Neuronal stem cell (in vitro differentiated cells): ENCODE results near the gene TMEM255B.

Experiments used
- DNase-seq: peaks from one replicate; pipeline ENCODE4 v3.0.0-alpha.2; 2013; ENCODE audit warnings: low spot score
- H2AFZ ChIP-seq: one replicate; pipeline ENCODE4 v1.6.1; 2013; ENCODE audit warnings: mild to moderate bottlenecking, low read length, inconsistent platforms
- H2AK5ac ChIP-seq: 2 replicates; pipeline ENCODE4 v1.6.1; 2013; ENCODE audit warnings: low read depth, mild to moderate bottlenecking, inconsistent platforms, low read length, moderate library complexity, mixed read lengths
- H2BK120ac ChIP-seq: 2 replicates; pipeline ENCODE4 v1.6.1; 2013; ENCODE audit warnings: low read depth, mild to moderate bottlenecking, inconsistent platforms, low read length, moderate library complexity, mixed read lengths
- H2BK12ac ChIP-seq: one replicate; pipeline ENCODE4 v1.6.1; 2013; ENCODE audit warnings: low read length, inconsistent platforms
- H2BK15ac ChIP-seq: 2 replicates; pipeline ENCODE4 v1.6.1; 2013; ENCODE audit warnings: mild to moderate bottlenecking, low read length, inconsistent platforms, mixed read lengths
- H2BK5ac ChIP-seq: one replicate; pipeline ENCODE4 v1.6.1; 2013; ENCODE audit warnings: inconsistent platforms, mild to moderate bottlenecking, low read length, moderate library complexity
- H3K14ac ChIP-seq: one replicate; pipeline ENCODE4 v1.6.1; 2013; ENCODE audit warnings: low read length, inconsistent platforms
- H3K18ac ChIP-seq: 2 replicates; pipeline ENCODE4 v1.6.1; 2013; ENCODE audit warnings: low read length, inconsistent platforms
- H3K23ac ChIP-seq: 2 replicates; pipeline ENCODE4 v1.6.1; 2013; ENCODE audit warnings: low read depth, mild to moderate bottlenecking, mixed read lengths, low read length, inconsistent platforms; ENCODE audit not compliant: poor library complexity
- H3K27ac ChIP-seq: replicated peaks from 3 replicates; pipeline ENCODE4 v1.5.1; 2013; ENCODE audit warnings: low read length, inconsistent platforms
- H3K27me3 ChIP-seq, 3 experiments: 2 replicates each; pipeline ENCODE4 v1.6.1; 2013; ENCODE audit warnings: low read length in 3 of 3, mild to moderate bottlenecking in 2 of 3, inconsistent platforms in 1 of 3, low read depth in 1 of 3, mixed read lengths in 1 of 3, moderate library complexity in 1 of 3; ENCODE audit not compliant: control insufficient read depth in 3 of 3, insufficient read depth in 3 of 3
- H3K36me3 ChIP-seq, 2 donors: replicated peaks in 1 of 2; 2 replicates each; pipeline ENCODE4 v1.6.1; 2013; ENCODE audit warnings: low read length in 2 of 2; ENCODE audit not compliant: control insufficient read depth in 2 of 2, insufficient read depth in 2 of 2
- H3K4ac ChIP-seq: 2 replicates; pipeline ENCODE4 v1.6.1; 2013; ENCODE audit warnings: inconsistent platforms, mild to moderate bottlenecking, low read length, moderate library complexity
- H3K4me1 ChIP-seq, 2 donors: 1 replicate in 1 of 2; 2 replicates in 1 of 2; pipeline ENCODE4 v1.6.1; 2013; ENCODE audit warnings: low read length in 2 of 2, low read depth in 1 of 2; ENCODE audit not compliant: control insufficient read depth in 2 of 2, insufficient read depth in 1 of 2
- H3K4me2 ChIP-seq: one replicate; pipeline ENCODE4 v1.6.1; 2013; ENCODE audit warnings: mild to moderate bottlenecking, low read length, inconsistent platforms; ENCODE audit not compliant: insufficient read depth, poor library complexity, severe bottlenecking
- H3K4me3 ChIP-seq, 2 donors: 2 replicates each; pipeline ENCODE4 v1.5.1; 2013; ENCODE audit warnings: low read length in 2 of 2, mild to moderate bottlenecking in 2 of 2, inconsistent platforms in 1 of 2, moderate library complexity in 1 of 2
- H3K79me1 ChIP-seq: one replicate; pipeline ENCODE4 v1.6.1; 2013; ENCODE audit warnings: low read depth, mild to moderate bottlenecking, inconsistent platforms, low read length, moderate library complexity
- H3K9ac ChIP-seq: one replicate; pipeline ENCODE4 v1.6.1; 2013; ENCODE audit warnings: mild to moderate bottlenecking, low read depth, low read length, inconsistent platforms; ENCODE audit not compliant: poor library complexity
- H3K9me3 ChIP-seq, 2 donors: replicated peaks in 1 of 2; 2 replicates each; pipeline versions ENCODE3 to v1.6.1; 2013; ENCODE audit warnings: low read length in 2 of 2, mild to moderate bottlenecking in 2 of 2, inconsistent platforms in 1 of 2, low read depth in 1 of 2, mixed read lengths in 1 of 2, moderate library complexity in 1 of 2; ENCODE audit not compliant: control insufficient read depth in 2 of 2, insufficient read depth in 1 of 2
- H4K8ac ChIP-seq: one replicate; pipeline ENCODE4 v1.6.1; 2013; ENCODE audit warnings: low read depth, mild to moderate bottlenecking, inconsistent platforms, low read length, moderate library complexity
- H4K91ac ChIP-seq: one replicate; pipeline ENCODE4 v1.6.1; 2013; ENCODE audit warnings: low read length, low read depth, mild to moderate bottlenecking, inconsistent platforms; ENCODE audit not compliant: poor library complexity
- WGBS, 2 donors: extraction: QIAGEN DNeasy Blood & Tissue Kit; methylation state at CpG; one replicate each; pipeline ENCODE4 v1.1.7; 2013; ENCODE audit warnings: missing lambda C conversion rate in 2 of 2, mixed read lengths in 1 of 2; ENCODE audit not compliant: insufficient read length in 2 of 2, insufficient replicate concordance in 1 of 2; ENCODE audit errors: extremely low coverage in 2 of 2; 5-methylcytosine and 5-hydroxymethylcytosine counted together

Gene TMEM255B

GRCh38 chr13:113819731-113820715 is 61.0 kb downstream of the TMEM255B start:
- H4K8ac ChIP-seq, result peak overlapping the region; percentile 48
- no peak for DNase-seq
- no peak overlapping the region for H2BK120ac ChIP-seq
- no peak overlapping the region for H2BK12ac ChIP-seq
- peak overlapping the region; percentile 32 for H2AK5ac ChIP-seq
- peaks cover 0 to 2% of the 10 kb centered on the region in 2 donors for H3K9me3 ChIP-seq
- peak overlapping the region; percentile 71 for H3K18ac ChIP-seq
- H3K23ac ChIP-seq, result peak overlapping the region; percentile 68
- peaks cover 0 to 4% of the 10 kb centered on the region in 2 donors for H3K36me3 ChIP-seq
- H3K9ac ChIP-seq, result no peak overlapping the region
- H3K14ac ChIP-seq, result no peak overlapping the region
- no peak overlapping the region for H2AFZ ChIP-seq
- WGBS, 2 donors, result no CpG with 5 or more reads among the region's 52 CpGs
- no peak overlapping the region for H2BK15ac ChIP-seq
- peaks cover 6% of the 10 kb centered on the region for H3K79me1 ChIP-seq
- H4K91ac ChIP-seq, result no peak overlapping the region
- H2BK5ac ChIP-seq, result peak overlapping the region; percentile 53
- no peaks in the 10 kb centered on the region for H3K27me3 ChIP-seq
- H3K27ac ChIP-seq, result no peak overlapping the region
- H3K4me1 ChIP-seq, result peaks cover 2 to 21% of the 10 kb centered on the region in 2 donors
- H3K4ac ChIP-seq, result no peak overlapping the region
- H3K4me2 ChIP-seq, result no peak overlapping the region
- no peak overlapping the region for H3K4me3 ChIP-seq

GRCh38 chr13:113820813-113821651 is 62.0 kb downstream of the TMEM255B start:
- no peaks in the 10 kb centered on the region for H3K27me3 ChIP-seq
- H3K4me2 ChIP-seq, result no peak overlapping the region
- H2BK5ac ChIP-seq, result peak overlapping the region; percentile 66
- H4K8ac ChIP-seq, result no peak overlapping the region
- no CpG with 5 or more reads among the region's 54 CpGs for WGBS, 2 donors
- H3K4ac ChIP-seq, result no peak overlapping the region
- peaks cover 0 to 4% of the 10 kb centered on the region in 2 donors for H3K36me3 ChIP-seq
- no peak overlapping the region for H3K4me3 ChIP-seq
- H2AK5ac ChIP-seq, result peak overlapping the region; percentile 81
- H3K79me1 ChIP-seq, result peaks cover 6% of the 10 kb centered on the region
- no peak overlapping the region for H2BK120ac ChIP-seq
- peak overlapping the region; percentile 70 for H3K9ac ChIP-seq
- H3K9me3 ChIP-seq, result peaks cover 0 to 2% of the 10 kb centered on the region in 2 donors
- peak overlapping the region; percentile 71 for H2AFZ ChIP-seq
- peaks cover 2 to 21% of the 10 kb centered on the region in 2 donors for H3K4me1 ChIP-seq
- H3K23ac ChIP-seq, result peak overlapping the region; percentile 73
- no peak overlapping the region for H4K91ac ChIP-seq
- no peak overlapping the region for H3K27ac ChIP-seq
- peak overlapping the region; percentile 71 for H3K18ac ChIP-seq
- H2BK15ac ChIP-seq, result no peak overlapping the region
- H2BK12ac ChIP-seq, result peak overlapping the region; percentile 41
- peak overlapping the region; percentile 38 for H3K14ac ChIP-seq
- DNase-seq, result no peak

GRCh38 chr13:113821847-113822246 is 62.8 kb downstream of the TMEM255B start:
- peaks cover 0 to 5% of the 10 kb centered on the region in 2 donors for H3K36me3 ChIP-seq
- DNase-seq, result no peak
- no CpG with 5 or more reads among the region's 24 CpGs for WGBS, 2 donors
- H2AK5ac ChIP-seq, result peak overlapping the region; percentile 35
- peaks cover 2 to 16% of the 10 kb centered on the region in 2 donors for H3K4me1 ChIP-seq
- H3K23ac ChIP-seq, result peak overlapping the region; percentile 44
- peak overlapping the region; percentile 48 for H4K8ac ChIP-seq
- H3K14ac ChIP-seq, result peak overlapping the region; percentile 94
- H3K27me3 ChIP-seq, result no peaks in the 10 kb centered on the region
- H2AFZ ChIP-seq, result no peak overlapping the region
- H3K9ac ChIP-seq, result peak overlapping the region; percentile 21
- no peak overlapping the region for H2BK120ac ChIP-seq
- peak overlapping the region; percentile 58 for H2BK12ac ChIP-seq
- peak overlapping the region; percentile 76 for H3K18ac ChIP-seq
- no peak overlapping the region for H3K4me2 ChIP-seq
- peak overlapping the region; percentile 66 for H2BK5ac ChIP-seq
- no peak overlapping the region for H2BK15ac ChIP-seq
- H3K79me1 ChIP-seq, result peaks cover 6% of the 10 kb centered on the region
- H3K27ac ChIP-seq, result no peak overlapping the region
- no peak overlapping the region for H4K91ac ChIP-seq
- peaks cover 0 to 2% of the 10 kb centered on the region in 2 donors for H3K9me3 ChIP-seq
- H3K4me3 ChIP-seq, result peak overlapping the region in 1 of 2 donors; percentile 41
- H3K4ac ChIP-seq, result no peak overlapping the region
